GM12865 (cell line): ENCODE measurements around the gene PDE4D.

Experiments
- DNase-seq: peaks from one replicate; pipeline ENCODE4 v3.0.0; 2010; ENCODE audit warnings: low read depth
- H3K4me3 ChIP-seq: 2 replicates; pipeline ENCODE4 v1.5.1; 2011; ENCODE audit warnings: mild to moderate bottlenecking, low read depth, low read length, control low read depth
- CTCF ChIP-seq: IDR thresholded peaks from 2 replicates; pipeline ENCODE4 v1.5.1; 2011; ENCODE audit warnings: low read length, control low read depth, low read depth, inconsistent platforms; ENCODE audit not compliant: insufficient read depth; ENCODE audit errors: missing control alignments

The PDE4D gene

GRCh38 chr5:59715228-59715627 is 178.3 kb downstream of the PDE4D start:
- no peak for TF ChIP-seq CTCF

GRCh38 chr5:59713498-59713844 is 180.1 kb downstream of the PDE4D start:
- TF ChIP-seq CTCF, result no peak
- no peak overlapping the region for H3K4me3 ChIP-seq
- DNase-seq, result no peak

More at GRCh38 chr5:59715228-59715627, 178.3 kb downstream of the PDE4D start:
- DNase-seq, result no peak
- H3K4me3 ChIP-seq, result no peak overlapping the region

- DNase-seq, result peak; percentile 15
- no peak overlapping the region for H3K4me3 ChIP-seq
These were observed 180.6 kb downstream of the PDE4D start for GRCh38 chr5:59712836-59713497.

GRCh38 chr5:59711310-59711709 is 182.2 kb downstream of the PDE4D start:
- no peak overlapping the region for H3K4me3 ChIP-seq
- DNase-seq, result no peak
- TF ChIP-seq CTCF, result no peak

More at GRCh38 chr5:59712836-59713497, 180.6 kb downstream of the PDE4D start:
- no peak for TF ChIP-seq CTCF

- no peak overlapping the region for H3K4me3 ChIP-seq
- no peak for DNase-seq
- no peak for TF ChIP-seq CTCF
These were observed 183.7 kb downstream of the PDE4D start for GRCh38 chr5:59709846-59710245.

GRCh38 chr5:59709346-59709821 is 184.1 kb downstream of the PDE4D start:
- no peak overlapping the region for H3K4me3 ChIP-seq
- no peak for TF ChIP-seq CTCF
- DNase-seq, result no peak

GRCh38 chr5:59704936-59705335 is 188.6 kb downstream of the PDE4D start:
- DNase-seq, result no peak
- no peak for TF ChIP-seq CTCF
- H3K4me3 ChIP-seq, result no peak overlapping the region
